Measurements from ENCODE around the gene PLEKHG2.
A peak's percentile ranks its signal among the peaks of the same experiment; 100 is the strongest.

Gene PLEKHG2

GRCh38 chr19:39412100-39412866, at the start of gene PLEKHG2:
TSS of gene PLEKHG2 (plus strand) at chr19:39412669. CDS start at chr19:39414087, 1,418 bp downstream.
- peak; percentile 98 for DNase-seq
- peak within 1 kb of the TSS; percentile 70 for H3K4me3 ChIP-seq (ENCODE audit: low read depth, low read length)
- H3K9me3 ChIP-seq (ENCODE audit: severe bottlenecking): no peaks in the 10 kb centered on the region
- no peaks in the 10 kb centered on the region for H3K27me3 ChIP-seq (ENCODE audit: insufficient read depth, low read depth, severe bottlenecking)
- H3K27ac ChIP-seq: peak within 1 kb of the TSS; percentile 91
- H3K36me3 ChIP-seq: peaks cover 19% of the 10 kb centered on the region
- TF ChIP-seq CTCF (IDR thresholded peaks at IDR 0.05; ENCODE audit: low read depth, low read length): peak; percentile 76

- Histone ChIP-seq H3K27me3 (ENCODE audit: insufficient read depth, low read depth, severe bottlenecking) (no peaks in the 10 kb centered on the region), H3K36me3 (peaks cover 55% of the 10 kb centered on the region), H3K9me3 (ENCODE audit: severe bottlenecking) (no peaks in the 10 kb centered on the region), H3K4me3 (ENCODE audit: low read depth, low read length) (no peak overlapping the region), H3K27ac (no peak overlapping the region)
- no peak for TF ChIP-seq CTCF (IDR thresholded peaks at IDR 0.05; ENCODE audit: low read depth, low read length)
- DNase-seq: no peak
These were observed 49.5 kb upstream of the PLEKHG2 start for GRCh38 chr19:39362682-39363657.

- no peak for DNase-seq
- H3K27ac ChIP-seq: no peak overlapping the region
- H3K27me3 ChIP-seq (ENCODE audit: insufficient read depth, low read depth, severe bottlenecking): no peaks in the 10 kb centered on the region
- no peaks in the 10 kb centered on the region for H3K9me3 ChIP-seq (ENCODE audit: severe bottlenecking)
- H3K36me3 ChIP-seq: peaks cover 54% of the 10 kb centered on the region
- TF ChIP-seq CTCF (IDR thresholded peaks at IDR 0.05; ENCODE audit: low read depth, low read length): no peak
- no peak overlapping the region for H3K4me3 ChIP-seq (ENCODE audit: low read depth, low read length)
These were observed 48.5 kb upstream of the PLEKHG2 start for GRCh38 chr19:39363901-39364457.

GRCh38 chr19:39365531-39365930, 46.9 kb upstream of the PLEKHG2 start:
- H3K36me3 ChIP-seq: peaks cover 57% of the 10 kb centered on the region
- no peak for TF ChIP-seq CTCF (IDR thresholded peaks at IDR 0.05; ENCODE audit: low read depth, low read length)
- H3K27ac ChIP-seq: no peak overlapping the region
- no peak for DNase-seq
- H3K4me3 ChIP-seq (ENCODE audit: low read depth, low read length): no peak overlapping the region
- H3K9me3 ChIP-seq (ENCODE audit: severe bottlenecking): no peaks in the 10 kb centered on the region
- H3K27me3 ChIP-seq (ENCODE audit: insufficient read depth, low read depth, severe bottlenecking): no peaks in the 10 kb centered on the region

- no peak overlapping the region for H3K4me3 ChIP-seq (ENCODE audit: low read depth, low read length)
- H3K27ac ChIP-seq: no peak overlapping the region
- peaks cover 75% of the 10 kb centered on the region for H3K36me3 ChIP-seq
- no peak for DNase-seq
- no peak for TF ChIP-seq CTCF (IDR thresholded peaks at IDR 0.05; ENCODE audit: low read depth, low read length)
- no peaks in the 10 kb centered on the region for H3K27me3 ChIP-seq (ENCODE audit: insufficient read depth, low read depth, severe bottlenecking)
- no peaks in the 10 kb centered on the region for H3K9me3 ChIP-seq (ENCODE audit: severe bottlenecking)
These were observed 43.3 kb upstream of the PLEKHG2 start for GRCh38 chr19:39369200-39369599.
